Thymus (tissue), 14 donors: Measurements from ENCODE around the gene ADSS1. TPM values are rescaled to one million over a fixed set of nuclear protein-coding genes. Genes with fewer than 3 reads are reported as not detected.

Source experiments
- DNase-seq, 9 donors: peaks; one replicate each; pipeline ENCODE4 v3.0.0-alpha.2; 2013; ENCODE audit warnings: low spot score in 9 of 9, low read depth in 6 of 9, missing footprints in 1 of 9
- H3K27ac ChIP-seq, 2 donors: one replicate each; pipeline ENCODE4 v1.5.1; 2013; ENCODE audit warnings: control low read depth in 1 of 2, low read depth in 1 of 2, low read length in 1 of 2, mild to moderate bottlenecking in 1 of 2, moderate library complexity in 1 of 2
- H3K27me3 ChIP-seq, 2 donors: one replicate each; pipeline ENCODE4 v1.5.1; 2013; ENCODE audit warnings: low read length in 1 of 2; ENCODE audit not compliant: control insufficient read depth in 2 of 2, insufficient read depth in 1 of 2
- H3K36me3 ChIP-seq, 2 donors: one replicate each; pipeline ENCODE4 v1.5.1; 2013; ENCODE audit warnings: low read length in 1 of 2, mild to moderate bottlenecking in 1 of 2, moderate library complexity in 1 of 2; ENCODE audit not compliant: control insufficient read depth in 2 of 2, insufficient read depth in 2 of 2
- H3K4me1 ChIP-seq, 2 donors: one replicate each; pipeline ENCODE4 v1.5.1; 2013; ENCODE audit warnings: low read length in 2 of 2; ENCODE audit not compliant: control insufficient read depth in 2 of 2, insufficient read depth in 2 of 2
- H3K4me3 ChIP-seq, 2 donors: one replicate each; pipeline ENCODE4 v1.5.1; 2013; ENCODE audit warnings: low read length in 2 of 2, control low read depth in 1 of 2, mild to moderate bottlenecking in 1 of 2
- H3K9me3 ChIP-seq, 2 donors: one replicate each; pipeline ENCODE4 v1.5.1; 2013; ENCODE audit warnings: low read length in 1 of 2, mild to moderate bottlenecking in 1 of 2; ENCODE audit not compliant: control insufficient read depth in 2 of 2, insufficient read depth in 1 of 2
- WGBS: extraction: QIAGEN DNeasy Blood & Tissue Kit; methylation state at CpG from one replicate; pipeline ENCODE4 v1.1.7; 2013; 5-methylcytosine and 5-hydroxymethylcytosine counted together
- long read RNA-seq, 10 donors: transcript quantifications; one replicate each; lab custom pipeline, GENCODE V29; 2026
- polyA plus RNA-seq: library from polyadenylated mRNA; stranded (reverse); fragments of 200-250 nt; gene quantifications from one replicate; pipeline ENCODE4 v1.2.3, GENCODE V29; 2013
- total RNA-seq: library from RNA; stranded (reverse); fragments of 120-200 nt; gene quantifications from one replicate; pipeline ENCODE4 v1.2.4, GENCODE V29; 2013
- donor health status: healthy.

ADSS1 gene
- total RNA-seq = 2.5 TPM
- polyA plus RNA-seq = 4.0 TPM
- long read RNA-seq, donor 1 = 0 reads
- long read RNA-seq, donor 2 = 0 reads
- long read RNA-seq, donor 3, partial matches to known transcripts = 0 of 2 reads
- long read RNA-seq, donor 3, other reads (novel, unspliced or antisense) = 0 of 2 reads
- long read RNA-seq, donor 4 = 0 reads
- long read RNA-seq, donor 5, partial matches to known transcripts = 0 of 3 reads
- long read RNA-seq, donor 5, other reads (novel, unspliced or antisense) = 0 of 3 reads
- long read RNA-seq, donor 6, partial matches to known transcripts = 0 of 2 reads
- long read RNA-seq, donor 6, other reads (novel, unspliced or antisense) = 0 of 2 reads
- long read RNA-seq, donor 7, partial matches to known transcripts = 0 of 1 reads
- long read RNA-seq, donor 7, other reads (novel, unspliced or antisense) = 0 of 1 reads
- long read RNA-seq, donor 8, partial matches to known transcripts = 0 of 1 reads
- long read RNA-seq, donor 8, other reads (novel, unspliced or antisense) = 0 of 1 reads
- long read RNA-seq, donor 9 = 0 reads
- long read RNA-seq, donor 10, partial matches to known transcripts = 0 of 1 reads
- long read RNA-seq, donor 10, other reads (novel, unspliced or antisense) = 0 of 1 reads

DNA sequence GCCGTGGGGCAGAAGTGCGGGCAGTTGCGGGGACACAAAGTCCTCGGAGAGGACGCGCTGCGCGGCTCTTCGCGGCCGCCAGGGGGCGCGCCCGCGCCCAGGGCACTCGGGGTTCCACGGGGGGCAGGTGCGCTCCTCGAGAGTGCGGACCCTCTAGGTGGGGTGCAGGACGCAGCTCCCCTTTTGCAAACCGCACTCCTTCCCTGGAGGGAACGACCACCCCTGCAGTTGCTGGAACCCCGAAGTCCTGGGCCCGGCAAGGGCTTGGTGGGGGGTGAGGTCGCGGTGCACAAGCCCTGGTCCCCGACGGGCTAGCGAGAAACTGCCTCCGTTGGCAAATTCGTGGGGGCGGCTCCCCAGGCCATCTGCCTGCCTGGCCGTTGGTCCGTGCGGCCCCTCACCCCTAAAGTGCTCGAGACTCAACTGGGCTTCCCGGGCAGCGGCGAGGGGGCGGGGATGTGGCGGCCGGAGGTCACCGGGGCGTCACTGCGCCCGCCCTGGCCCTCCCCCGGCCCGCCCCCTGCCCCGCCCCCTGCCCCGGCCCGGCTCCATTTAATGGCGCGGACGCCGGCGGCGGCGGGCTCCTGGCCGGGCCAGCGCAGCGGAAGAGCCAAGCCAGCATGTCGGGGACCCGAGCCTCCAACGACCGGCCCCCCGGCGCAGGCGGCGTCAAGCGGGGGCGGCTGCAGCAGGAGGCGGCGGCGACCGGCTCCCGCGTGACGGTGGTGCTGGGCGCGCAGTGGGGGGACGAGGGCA lies at the start of gene ADSS1:
TSS of gene ADSS1 (plus strand) at position 579 of the 756 bp plus-strand sequence. CDS start at position 621, 42 bp downstream.
- DNase-seq = peak in 7 of 9 donors; percentile 36 to 77 (median 62)
- Histone ChIP-seq H3K4me1 (peaks cover 0 to 6% of the 10 kb centered on the region in 2 donors), H3K27ac (no peak within 1 kb of the TSS), H3K9me3 (no peaks in the 10 kb centered on the region), H3K36me3 (peaks cover 7 to 13% of the 10 kb centered on the region in 2 donors), H3K4me3 (peak within 1 kb of the TSS; percentile 53 to 60), H3K27me3 (peaks cover 17 to 46% of the 10 kb centered on the region in 2 donors)
- under 1% methylated on average over 82 of the region's 82 CpGs for WGBS

DNA sequence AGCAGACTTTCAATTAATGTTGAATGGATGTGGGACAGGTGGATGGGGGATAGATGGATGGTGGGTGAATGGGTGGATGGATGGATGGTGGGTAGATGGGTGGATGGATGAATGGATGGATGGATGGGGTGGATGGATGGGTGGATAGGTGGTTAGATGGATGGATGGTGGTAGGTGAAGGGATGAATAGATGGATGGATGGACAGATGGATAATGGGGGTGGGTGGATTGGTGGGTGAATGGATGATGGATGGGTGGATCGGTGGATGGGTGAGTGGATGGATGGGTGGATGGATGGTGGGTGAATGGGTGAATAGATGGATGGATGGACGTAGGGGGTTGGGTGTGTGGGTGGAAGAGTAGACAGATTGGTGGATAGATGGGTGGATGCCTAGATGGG lies 48.6 kb upstream of the ADSS1 start:
- no peak overlapping the region for H3K4me3 ChIP-seq
- WGBS = 100% methylated on average over 2 of the region's 2 CpGs
- no peak for DNase-seq
- H3K27ac ChIP-seq = no peak overlapping the region
- H3K36me3 ChIP-seq = no peaks in the 10 kb centered on the region
- H3K4me1 ChIP-seq = peaks cover 13 to 34% of the 10 kb centered on the region in 2 donors
- H3K9me3 ChIP-seq = no peaks in the 10 kb centered on the region
- H3K27me3 ChIP-seq = peaks cover 0 to 19% of the 10 kb centered on the region in 2 donors

DNA sequence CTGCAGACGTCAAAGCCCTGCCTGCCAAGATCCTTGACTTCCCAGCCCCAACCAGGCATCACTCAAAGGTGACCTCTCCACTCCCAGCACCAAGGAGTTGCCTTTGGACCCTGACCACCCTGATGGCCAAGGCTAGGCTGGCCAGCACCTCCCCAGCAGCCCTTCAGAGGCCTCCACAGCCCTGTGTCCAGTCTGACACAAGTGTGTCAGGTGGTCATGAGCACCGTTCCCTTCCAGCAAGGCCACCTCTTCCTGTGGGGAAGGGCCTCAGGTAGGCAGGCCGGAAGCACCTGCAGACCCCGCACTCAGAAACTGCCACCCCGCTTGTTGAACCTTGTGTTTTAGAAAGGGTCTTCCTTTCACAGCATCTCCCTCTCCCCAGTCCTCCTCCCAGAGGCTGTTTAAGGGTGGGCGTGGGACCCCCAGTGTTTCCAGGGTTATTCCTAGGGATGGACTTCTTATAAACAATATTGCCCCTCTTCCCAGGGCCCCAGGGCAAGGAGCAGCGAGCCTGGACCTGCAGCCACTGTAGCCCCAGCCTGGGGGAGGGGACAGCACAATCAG lies 47.8 kb upstream of the ADSS1 start:
- H3K27me3 ChIP-seq = peaks cover 0 to 19% of the 10 kb centered on the region in 2 donors
- no peak overlapping the region for H3K27ac ChIP-seq
- WGBS = 90% methylated on average over 7 of the region's 7 CpGs
- peaks cover 13 to 39% of the 10 kb centered on the region in 2 donors for H3K4me1 ChIP-seq
- no peak overlapping the region for H3K4me3 ChIP-seq
- no peaks in the 10 kb centered on the region for H3K9me3 ChIP-seq
- no peaks in the 10 kb centered on the region for H3K36me3 ChIP-seq
- no peak for DNase-seq

DNA sequence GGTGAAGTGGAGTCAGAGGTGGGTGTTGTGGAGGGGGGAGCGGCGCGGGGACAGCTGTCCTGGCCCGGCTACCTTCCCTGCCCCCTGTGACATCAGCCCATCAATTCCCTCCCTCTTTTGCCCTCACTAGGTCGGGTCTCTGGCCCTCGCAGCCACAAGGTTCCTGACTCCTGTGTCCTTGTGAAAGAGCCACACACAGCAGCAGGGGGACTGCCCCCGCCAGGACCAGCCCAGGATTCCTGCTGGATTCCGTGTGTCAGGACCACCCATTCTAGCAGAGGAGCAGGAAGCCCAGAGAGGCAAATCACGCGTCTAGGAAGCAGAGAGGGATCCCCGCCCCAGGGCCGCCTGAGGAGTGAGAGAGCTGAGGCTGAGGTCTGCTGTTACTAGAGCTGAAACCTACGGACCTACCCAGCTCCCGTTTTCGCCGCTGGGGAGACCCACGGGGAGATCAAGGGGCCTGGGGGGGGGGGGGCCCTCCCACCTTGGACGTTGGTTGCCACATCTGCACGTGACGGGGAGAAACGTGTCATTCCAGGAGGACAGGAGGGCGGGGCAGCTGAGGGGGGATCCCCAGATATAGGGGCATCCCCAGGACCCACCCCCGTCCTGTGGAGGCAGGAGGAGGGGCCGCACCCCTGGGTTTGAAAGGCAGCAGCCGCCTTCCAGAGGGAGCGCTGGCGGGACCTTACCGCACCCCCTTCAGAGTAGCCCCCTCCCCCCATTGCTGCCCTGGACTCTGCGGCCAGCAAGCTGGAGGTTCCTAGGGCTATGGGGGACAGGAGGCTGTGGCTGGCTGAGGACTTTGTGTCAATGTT lies 47.1 kb upstream of the ADSS1 start:
- no peak overlapping the region for H3K27ac ChIP-seq
- H3K9me3 ChIP-seq = no peaks in the 10 kb centered on the region
- no peaks in the 10 kb centered on the region for H3K36me3 ChIP-seq
- 45% methylated on average over 29 of the region's 29 CpGs for WGBS
- H3K4me3 ChIP-seq = peak overlapping the region; percentile 50 to 64
- no peak for DNase-seq
- H3K4me1 ChIP-seq = peaks cover 13 to 43% of the 10 kb centered on the region in 2 donors
- H3K27me3 ChIP-seq = peaks cover 0 to 19% of the 10 kb centered on the region in 2 donors

DNA sequence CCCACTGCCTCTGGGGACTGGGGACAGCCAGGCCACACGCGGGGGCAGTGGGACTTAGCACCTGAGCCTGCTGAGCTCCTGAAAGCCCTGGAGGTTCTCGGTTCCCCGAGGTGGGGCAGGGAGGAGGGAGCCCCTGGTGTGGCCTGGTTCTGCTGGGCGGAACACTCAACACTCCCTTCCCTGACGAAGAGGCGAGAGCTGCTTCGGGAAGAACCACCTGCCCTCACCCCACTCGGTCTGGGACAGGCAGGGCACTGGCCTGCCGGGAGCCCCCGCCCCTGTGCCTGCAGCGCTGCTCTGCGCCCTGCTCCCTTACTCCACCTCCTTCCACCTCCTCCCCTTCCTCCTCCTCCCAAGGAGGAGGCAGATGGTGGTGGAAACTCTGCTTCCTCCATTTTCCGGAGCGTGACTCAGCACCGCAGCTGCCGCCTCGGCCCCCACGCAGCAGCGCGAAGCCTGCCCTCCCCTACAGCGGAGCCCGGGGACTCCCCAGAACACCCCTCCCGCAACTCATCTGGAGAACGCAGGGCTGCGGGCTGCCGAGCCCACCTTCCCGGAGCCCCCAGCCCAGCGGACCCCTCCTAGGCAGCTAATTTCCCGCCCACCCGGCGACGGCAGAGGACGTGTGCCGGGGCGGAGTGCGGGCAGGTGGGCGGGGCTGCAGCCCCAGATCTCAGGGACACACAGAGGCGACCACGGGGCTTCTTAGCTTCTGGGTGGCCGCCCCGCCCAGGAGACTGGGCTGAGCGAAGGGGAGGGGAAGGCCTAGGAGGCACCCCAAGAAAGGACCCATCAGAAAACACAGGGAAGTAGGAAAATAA lies 46.3 kb upstream of the ADSS1 start:
- peak in 3 of 9 donors; percentile 63 to 80 (median 67) for DNase-seq
- Histone ChIP-seq H3K27ac (peak overlapping the region in 1 of 2 donors; percentile 57), H3K4me3 (peak overlapping the region; percentile 50 to 64), H3K27me3 (peaks cover 0 to 19% of the 10 kb centered on the region in 2 donors), H3K36me3 (no peaks in the 10 kb centered on the region), H3K9me3 (no peaks in the 10 kb centered on the region), H3K4me1 (peaks cover 13 to 45% of the 10 kb centered on the region in 2 donors)
- WGBS = under 1% methylated on average over 43 of the region's 43 CpGs

DNA sequence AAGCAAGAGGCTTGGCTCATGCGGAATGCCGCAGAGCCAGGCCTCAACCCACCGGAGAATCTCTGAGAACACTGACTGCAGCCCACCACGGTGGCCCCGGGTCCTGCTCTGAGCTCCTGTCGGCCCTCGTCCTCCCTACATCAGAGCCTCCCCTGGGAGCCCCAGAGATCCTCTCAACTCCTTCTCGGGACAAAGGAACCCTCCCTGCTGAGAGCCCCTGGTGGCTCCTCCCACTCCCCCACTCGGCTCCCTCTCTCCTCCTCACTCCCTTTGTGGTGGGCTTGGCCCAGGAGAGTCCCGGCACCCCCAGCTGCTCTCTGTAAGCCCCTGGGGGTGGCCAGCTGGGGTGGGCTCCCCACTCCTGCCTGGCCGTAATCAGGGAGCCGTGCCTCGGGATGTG lies 45.7 kb upstream of the ADSS1 start:
- DNase-seq = no peak
- Histone ChIP-seq H3K27me3 (peaks cover 0 to 19% of the 10 kb centered on the region in 2 donors), H3K9me3 (no peaks in the 10 kb centered on the region), H3K4me1 (peaks cover 13 to 45% of the 10 kb centered on the region in 2 donors), H3K27ac (peak overlapping the region in 1 of 2 donors; percentile 57), H3K4me3 (peak overlapping the region; percentile 50 to 64), H3K36me3 (no peaks in the 10 kb centered on the region)
- 11% methylated on average over 13 of the region's 13 CpGs for WGBS

DNA sequence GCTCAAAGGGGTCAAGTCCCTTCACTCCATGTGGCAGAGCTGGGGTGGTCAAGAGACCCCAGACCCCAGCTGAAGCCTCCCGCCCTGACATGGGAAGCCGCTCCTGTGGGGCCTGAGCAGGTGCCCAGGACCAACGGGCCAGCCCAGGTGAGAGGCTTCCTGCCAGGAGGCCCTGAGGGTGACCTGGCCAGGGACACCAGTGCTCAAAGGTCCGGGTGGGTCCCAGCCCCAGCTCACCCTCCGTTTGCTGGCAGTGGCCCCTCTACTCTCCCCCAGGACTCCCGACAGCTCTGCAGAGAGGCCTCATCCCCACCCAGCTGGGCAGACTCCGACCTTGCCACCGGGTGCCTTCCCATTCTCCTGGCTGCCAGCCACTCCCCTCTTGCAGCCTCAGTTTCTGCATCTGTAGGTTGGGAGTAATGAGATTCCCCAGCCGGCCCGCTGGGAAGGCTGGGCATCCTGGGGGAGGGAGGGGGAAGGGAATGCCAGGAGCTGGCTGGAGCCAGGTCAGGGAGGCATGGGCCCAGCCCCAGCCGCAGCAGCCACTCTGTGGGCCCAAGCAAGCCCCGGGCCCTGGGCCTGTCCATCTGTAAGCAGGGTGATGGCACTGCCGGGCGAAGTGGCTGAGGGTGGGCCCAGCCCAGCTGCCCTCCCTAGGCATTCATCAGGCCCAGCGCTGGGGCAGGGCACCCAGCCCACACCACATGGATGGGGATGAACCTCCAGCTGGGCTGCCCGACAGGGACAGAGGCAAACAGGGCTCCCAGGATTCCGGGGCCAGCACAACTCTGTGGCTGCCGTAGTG lies 44.9 kb upstream of the ADSS1 start:
- peaks cover 13 to 45% of the 10 kb centered on the region in 2 donors for H3K4me1 ChIP-seq
- H3K4me3 ChIP-seq = no peak overlapping the region
- H3K36me3 ChIP-seq = no peaks in the 10 kb centered on the region
- no peak overlapping the region for H3K27ac ChIP-seq
- H3K27me3 ChIP-seq = peaks cover 0 to 19% of the 10 kb centered on the region in 2 donors
- no peak for DNase-seq
- 93% methylated on average over 18 of the region's 18 CpGs for WGBS
- no peaks in the 10 kb centered on the region for H3K9me3 ChIP-seq
